Germinal center (tissue), 1 donor: ENCODE measurements around the gene BSN.

ENCODE experiments used
- DNase-seq: peaks from one replicate; pipeline ENCODE4 v3.0.0; 2012; ENCODE audit warnings: mixed read lengths, low spot score

BSN gene

GRCh38 chr3:49553692-49554632, at the start of gene BSN:
TSS of gene BSN (plus strand) at chr3:49554477. CDS start at chr3:49554603, 126 bp downstream.
- DNase-seq, result peak; percentile 98

DNA sequence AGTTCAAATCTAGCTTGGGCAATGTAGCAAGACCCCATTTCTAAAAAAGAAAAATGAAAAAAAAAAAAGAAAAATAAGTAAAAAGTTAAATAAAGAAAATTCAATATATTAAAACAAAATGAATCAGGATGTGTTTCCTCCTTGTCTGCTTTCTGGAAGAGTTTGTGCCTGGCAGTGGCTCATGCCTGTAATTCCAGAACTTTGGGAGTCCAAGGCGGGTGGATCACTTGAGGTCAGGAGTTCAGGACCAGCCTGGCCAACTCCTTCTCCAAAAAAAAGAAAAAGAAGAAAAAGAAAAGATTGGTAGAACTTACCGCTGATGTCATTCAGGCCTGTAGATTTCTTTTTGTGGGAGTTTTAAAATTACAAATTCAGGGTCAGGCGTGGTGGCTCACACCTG, 47.4 kb upstream of the BSN start:
- no peak for DNase-seq

DNA sequence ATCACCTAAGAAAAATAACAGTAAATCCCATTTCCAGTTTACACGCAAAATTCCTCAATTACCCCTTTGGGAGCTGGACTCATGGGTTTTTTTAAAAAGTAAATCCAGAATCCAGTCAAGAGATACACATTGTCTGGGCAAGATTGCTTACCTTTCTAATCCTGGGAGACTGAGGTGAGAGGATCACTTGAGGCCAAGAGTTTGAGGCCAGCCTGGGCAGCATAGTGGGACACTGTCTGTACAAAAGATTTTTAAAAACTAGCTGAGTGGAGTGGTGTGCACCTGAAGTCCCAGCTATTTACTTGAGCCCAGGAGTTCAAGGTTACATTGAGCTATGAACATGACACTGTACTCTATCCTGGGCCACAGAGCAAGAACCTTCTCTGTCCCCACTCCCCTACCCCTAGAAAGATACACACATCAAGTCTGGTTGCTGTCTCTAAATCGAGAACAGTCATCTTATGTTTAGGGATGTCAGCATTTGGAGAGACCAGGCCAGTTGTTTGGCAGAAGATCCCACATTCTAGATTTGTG, 45.2 kb upstream of the BSN start:
- no peak for DNase-seq

GRCh38 chr3:49511639-49512038, 42.6 kb upstream of the BSN start:
- no peak for DNase-seq

DNA sequence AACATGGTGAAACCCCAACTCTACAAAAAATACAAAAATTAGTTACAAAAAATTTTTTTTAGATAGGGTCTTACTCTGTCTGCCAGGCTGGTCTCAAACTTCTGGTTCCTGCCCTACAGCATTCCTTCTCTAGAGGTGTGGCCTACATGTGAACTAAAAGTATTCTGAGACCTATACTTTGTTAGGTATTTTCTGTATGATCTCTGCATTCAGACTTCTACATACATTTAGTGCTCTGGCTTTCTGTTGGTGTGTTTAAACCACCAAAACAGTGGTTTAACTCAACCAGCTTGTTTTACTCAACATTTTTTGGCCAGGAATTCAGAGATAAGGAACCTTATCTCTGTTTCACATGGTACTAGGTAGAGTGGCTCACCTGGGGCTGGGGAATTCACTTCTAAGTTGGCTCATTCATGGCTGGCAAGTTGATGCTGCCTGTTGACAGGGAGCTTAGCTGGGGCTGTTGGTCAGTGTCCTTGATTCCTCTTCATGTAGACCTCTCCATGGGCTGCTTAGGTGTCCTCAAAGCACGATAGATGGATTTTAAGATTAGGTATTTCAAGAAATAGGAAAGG, 41.4 kb upstream of the BSN start:
- DNase-seq, result no peak

DNA sequence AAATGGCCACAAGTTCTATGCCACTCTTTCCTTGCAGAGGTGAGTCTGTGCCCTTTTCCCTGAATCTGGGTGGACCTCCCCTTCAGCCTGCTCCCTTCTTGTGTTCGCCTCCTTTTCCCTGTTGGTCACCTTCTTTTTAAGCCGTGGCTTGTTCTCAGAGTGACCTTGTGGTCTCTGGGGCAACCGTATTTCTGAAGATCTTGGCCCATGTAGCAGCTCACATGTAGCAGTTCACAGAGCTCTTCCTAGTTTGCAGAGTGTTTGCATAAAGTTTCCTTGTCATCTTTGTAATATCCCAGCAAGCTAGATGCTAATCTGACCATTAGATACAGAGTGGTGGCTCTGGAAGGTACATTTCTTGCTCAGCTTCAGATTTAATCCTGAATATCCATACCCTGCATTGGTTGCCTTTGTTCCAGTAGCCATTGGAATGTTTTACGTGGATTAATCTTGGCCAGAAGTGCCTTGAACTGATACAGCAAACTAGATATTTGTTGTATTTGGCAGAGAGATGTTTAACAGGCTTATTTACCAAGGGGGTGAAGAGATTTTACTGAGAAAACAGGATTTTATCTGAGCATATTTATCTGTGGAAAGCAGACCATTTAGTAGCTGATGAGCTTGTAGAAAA, 40.7 kb upstream of the BSN start:
- DNase-seq, result no peak

DNA sequence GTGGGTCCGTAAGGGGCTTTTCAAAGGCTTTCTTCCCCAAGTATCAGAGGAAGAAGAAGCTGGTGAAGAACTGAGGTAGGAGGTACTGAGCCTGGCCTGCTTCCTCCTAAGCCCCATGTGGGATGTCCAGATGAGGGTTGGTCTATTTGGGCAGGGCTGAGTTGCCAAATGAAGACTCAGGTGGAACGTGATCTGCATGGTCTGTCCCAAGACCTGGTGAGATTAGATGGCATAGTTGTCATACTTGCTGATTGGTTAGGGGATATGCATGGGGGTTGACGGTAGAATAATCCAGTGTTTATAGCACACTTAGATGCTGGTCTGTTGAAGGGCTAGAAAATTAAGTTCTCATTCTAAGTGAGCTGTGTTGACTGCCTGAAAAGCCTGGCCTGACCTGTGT, 36.3 kb upstream of the BSN start:
- no peak for DNase-seq

DNA sequence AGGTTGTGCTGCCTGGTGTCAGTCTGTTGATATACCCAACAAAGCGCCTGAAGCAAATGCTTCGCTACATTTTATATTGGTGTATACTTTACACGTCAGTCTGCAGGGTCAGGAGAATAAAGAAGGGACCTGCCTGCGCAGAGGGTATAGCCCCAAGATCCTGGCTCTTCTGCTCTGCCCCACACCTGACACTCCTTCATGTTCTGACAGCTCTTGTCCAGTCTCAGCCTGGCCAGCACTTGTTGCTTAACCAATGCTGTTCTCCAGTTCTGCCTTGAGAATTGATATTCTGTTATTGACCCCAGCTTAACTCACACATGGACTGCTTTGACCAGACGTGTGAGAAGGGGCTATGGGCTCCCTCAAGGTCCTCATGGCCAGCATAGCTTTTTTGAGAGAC, 35.8 kb upstream of the BSN start:
- no peak for DNase-seq

- no peak for DNase-seq
Observed at GRCh38 chr3:49519296-49519695, 35.0 kb upstream of the BSN start.

DNA sequence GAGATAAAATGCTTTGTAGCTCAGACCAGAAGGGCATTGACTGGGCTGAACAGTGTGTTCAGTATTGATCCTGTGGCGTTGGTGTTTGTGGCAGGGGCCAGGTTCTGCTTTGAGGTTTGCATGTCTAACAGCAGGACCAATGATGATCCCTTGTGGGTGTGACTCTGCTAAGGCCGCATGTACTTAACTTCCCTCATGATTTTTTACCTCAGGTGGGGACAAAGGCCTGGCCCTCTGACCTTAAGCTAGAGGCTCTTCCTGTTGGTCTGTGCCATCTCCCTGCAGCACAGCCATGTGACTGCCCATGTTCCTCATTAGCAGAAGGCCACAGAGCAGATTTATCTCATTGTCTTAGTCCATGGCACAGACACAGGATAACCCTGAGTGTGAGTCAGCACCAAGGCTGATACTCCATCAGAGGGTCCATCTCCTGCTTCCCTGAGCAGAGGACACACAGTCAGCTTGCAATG, 34.3 kb upstream of the BSN start:
- DNase-seq, result no peak

DNA sequence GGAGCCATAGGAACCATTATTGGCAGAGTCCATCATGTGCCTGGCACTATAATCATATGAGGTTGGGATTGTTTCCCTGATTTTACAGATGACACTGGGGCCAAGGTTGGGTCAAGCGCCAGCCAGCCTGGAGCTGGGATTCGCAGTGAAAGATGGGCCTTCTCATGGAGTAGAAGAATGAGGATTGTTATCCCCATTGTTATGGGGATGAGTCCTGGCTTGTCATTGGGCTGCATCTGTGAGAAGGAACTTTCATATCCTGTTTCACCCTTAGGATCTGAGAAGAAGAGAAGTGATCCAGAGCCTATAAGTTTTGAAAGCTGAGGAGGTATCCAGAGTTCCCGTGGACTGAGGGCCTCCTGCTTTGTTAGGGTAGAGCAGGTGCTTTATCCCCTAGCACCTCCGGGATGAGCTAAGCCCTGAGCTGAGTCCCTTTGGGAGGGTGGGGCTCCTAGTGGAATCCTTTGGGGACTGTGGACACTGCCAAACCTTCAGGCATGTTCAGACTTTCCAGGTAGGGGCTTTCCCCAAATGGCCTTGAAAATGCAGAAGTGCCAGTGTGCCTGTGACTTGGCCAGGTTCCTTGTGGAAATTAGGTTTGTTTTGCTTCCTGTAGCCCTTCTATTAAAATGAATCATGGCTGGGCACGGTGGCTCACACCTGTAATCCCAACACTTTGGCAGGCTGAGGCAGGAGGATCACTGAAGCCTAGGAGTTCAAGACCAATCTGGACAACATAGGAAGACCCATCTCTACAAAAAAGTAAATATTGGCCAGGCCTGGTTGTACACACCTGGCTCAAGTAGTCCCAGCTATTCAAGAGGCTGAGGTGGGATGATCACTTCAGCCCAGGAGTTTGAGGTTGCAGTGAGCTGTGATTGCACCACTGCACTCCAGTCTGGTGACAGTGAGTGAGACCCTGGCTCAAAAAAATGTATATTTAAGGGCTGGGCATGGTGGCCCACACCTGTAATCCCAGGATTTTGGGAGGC, 30.2 kb upstream of the BSN start:
- DNase-seq, result no peak

GRCh38 chr3:49529567-49529966, 24.7 kb upstream of the BSN start:
- no peak for DNase-seq

DNA sequence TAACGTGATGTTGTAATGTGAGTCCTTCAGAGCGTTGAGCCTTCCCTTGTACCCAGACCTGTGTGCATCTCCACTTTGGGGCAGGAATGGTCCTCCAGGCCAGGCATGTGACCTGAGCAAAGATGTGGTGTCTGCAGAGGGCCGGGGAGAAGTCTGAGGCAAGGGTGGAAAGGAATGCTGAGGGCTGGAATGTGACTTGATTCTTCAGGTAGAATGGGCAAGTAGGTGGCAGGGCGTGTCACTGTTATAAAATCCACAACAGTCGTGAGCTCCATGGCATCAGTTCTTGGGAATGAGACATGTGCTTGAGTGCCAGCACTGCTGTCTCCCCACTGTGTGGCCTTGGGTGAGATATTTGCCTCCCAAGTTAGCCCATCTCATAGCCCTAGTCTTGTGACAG, 24.0 kb upstream of the BSN start:
- DNase-seq, result no peak

DNA sequence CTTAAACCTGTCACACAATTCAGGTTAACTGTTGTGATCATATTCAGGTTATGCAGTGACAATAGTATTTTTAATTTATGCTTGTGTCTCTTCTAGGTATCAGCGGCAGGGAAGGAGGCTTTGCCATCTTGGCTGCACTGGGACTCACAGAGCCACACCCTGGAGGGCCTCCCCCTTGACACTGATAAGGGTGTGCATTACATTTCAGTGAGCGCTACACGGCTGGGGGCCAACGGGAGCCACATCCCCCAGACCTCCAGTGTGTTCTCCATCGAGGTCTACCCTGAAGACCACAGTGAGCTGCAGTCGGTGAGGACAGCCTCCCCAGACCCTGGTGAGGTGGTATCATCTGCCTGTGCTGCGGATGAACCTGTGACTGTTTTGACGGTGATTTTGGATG, 23.6 kb upstream of the BSN start:
- no peak for DNase-seq

DNA sequence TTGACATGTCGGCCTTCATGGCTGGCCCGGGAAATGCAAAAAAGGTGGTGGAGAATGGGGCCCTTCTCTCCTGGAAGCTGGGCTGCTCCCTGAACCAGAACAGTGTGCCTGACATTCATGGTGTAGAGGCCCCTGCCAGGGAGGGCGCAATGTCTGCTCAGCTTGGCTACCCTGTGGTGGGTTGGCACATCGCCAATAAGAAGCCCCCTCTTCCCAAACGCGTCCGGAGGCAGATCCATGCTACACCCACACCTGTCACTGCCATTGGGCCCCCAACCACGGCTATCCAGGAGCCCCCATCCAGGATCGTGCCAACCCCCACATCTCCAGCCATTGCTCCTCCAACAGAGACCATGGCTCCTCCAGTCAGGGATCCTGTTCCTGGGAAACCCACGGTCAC, 23.1 kb upstream of the BSN start:
- DNase-seq, result no peak

DNA sequence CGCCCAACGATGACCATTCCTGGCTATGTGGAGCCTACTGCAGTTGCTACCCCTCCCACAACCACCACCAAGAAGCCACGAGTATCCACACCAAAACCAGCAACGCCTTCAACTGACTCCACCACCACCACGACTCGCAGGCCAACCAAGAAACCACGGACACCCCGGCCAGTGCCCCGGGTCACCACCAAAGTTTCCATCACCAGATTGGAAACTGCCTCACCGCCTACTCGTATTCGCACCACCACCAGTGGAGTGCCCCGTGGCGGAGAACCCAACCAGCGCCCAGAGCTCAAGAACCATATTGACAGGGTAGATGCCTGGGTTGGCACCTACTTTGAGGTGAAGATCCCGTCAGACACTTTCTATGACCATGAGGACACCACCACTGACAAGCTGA, 22.6 kb upstream of the BSN start:
- no peak for DNase-seq

- DNase-seq, result no peak
Observed at GRCh38 chr3:49533031-49533430, 21.2 kb upstream of the BSN start.

GRCh38 chr3:49533786-49534519, 20.3 kb upstream of the BSN start:
- DNase-seq, result no peak

DNA sequence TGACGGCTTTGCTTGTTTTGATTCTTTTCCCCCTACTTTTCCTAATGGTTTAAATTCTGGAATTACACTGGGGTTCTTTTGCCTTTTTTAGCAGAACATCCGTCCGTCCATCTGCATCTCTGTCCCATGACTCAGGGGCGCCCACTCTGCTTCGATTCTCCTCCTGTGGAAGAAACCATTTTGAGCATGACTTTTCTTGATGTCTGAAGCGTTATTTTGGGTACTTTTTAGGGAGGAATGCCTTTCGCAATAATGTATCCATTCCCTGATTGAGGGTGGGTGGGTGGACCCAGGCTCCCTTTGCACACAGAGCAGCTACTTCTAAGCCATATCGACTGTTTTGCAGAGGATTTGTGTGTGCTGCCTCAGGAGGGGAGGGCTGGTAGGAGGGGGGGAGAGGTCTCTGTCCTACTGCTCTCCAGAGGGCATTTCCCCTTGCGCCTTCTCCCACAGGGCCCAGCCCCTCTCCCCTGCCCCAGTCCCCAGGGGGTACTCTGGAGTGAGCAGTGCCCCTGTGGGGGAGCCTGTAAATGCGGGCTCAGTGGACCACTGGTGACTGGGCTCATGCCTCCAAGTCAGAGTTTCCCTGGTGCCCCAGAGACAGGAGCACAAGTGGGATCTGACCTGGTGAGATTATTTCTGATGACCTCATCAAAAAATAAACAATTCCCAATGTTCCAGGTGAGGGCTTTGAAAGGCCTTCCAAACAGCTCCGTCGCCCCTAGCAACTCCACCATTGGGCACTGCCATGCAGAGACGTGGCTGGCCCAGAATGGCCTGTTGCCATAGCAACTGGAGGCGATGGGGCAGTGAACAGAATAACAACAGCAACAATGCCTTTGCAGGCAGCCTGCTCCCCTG, 19.5 kb upstream of the BSN start:
- DNase-seq, result no peak
